H1 (cell line): Measurements from ENCODE around the gene MRPS18C. TPM values are rescaled to one million over a fixed set of nuclear protein-coding genes. Genes with fewer than 3 reads are reported as not detected.

Experiments
- CTCF ChIA-PET: fragments of 300-600 bp; sonication (Branson Sonifier 250); formaldehyde crosslinking; loops from one replicate; lab custom pipeline; 2021; ENCODE audit not compliant: partially characterized antibody; lab: Charles Lee
- POLR2A ChIA-PET: fragments of 300-600 bp; sonication (Branson Sonifier 250); formaldehyde crosslinking; loops from one replicate; lab custom pipeline; 2021; ENCODE audit warnings: inconsistent platforms; ENCODE audit not compliant: partially characterized antibody; lab: Charles Lee
- DNase-seq, 2 experiments: peaks; one replicate each; pipeline versions ENCODE4 v3.0.0 to v3.0.0-alpha.2; 2010 to 2022; ENCODE audit warnings: low spot score in 2 of 2, low read depth in 1 of 2, mixed read lengths in 1 of 2
- FAIRE-seq: peaks from 2 replicates; lab custom pipeline; 2011; peaks lifted over from hg19 to GRCh38; lab: Jason Lieb, UNC
- H2AFZ ChIP-seq: 2 replicates; pipeline ENCODE4 v1.8.1; 2012; ENCODE audit warnings: low read length, inconsistent platforms
- H2AK5ac ChIP-seq: 2 replicates; pipeline ENCODE4 v1.6.1; 2013; ENCODE audit warnings: low read depth, low read length
- H2BK120ac ChIP-seq: replicated peaks from 2 replicates; pipeline ENCODE3; 2013; ENCODE audit warnings: low read depth, low read length, inconsistent platforms
- H2BK12ac ChIP-seq: 2 replicates; pipeline ENCODE4 v1.6.1; 2013; ENCODE audit warnings: low read depth, low read length
- H2BK15ac ChIP-seq: 2 replicates; pipeline ENCODE4 v1.6.1; 2013; ENCODE audit warnings: low read length
- H2BK20ac ChIP-seq: 2 replicates; pipeline ENCODE4 v1.6.1; 2013; ENCODE audit warnings: low read length
- H2BK5ac ChIP-seq: 2 replicates; pipeline ENCODE4 v1.6.1; 2013; ENCODE audit warnings: low read depth, low read length
- H3K14ac ChIP-seq: 2 replicates; pipeline ENCODE4 v1.6.1; 2013; ENCODE audit warnings: inconsistent platforms; ENCODE audit not compliant: insufficient read length
- H3K18ac ChIP-seq: 2 replicates; pipeline ENCODE4 v1.6.1; 2013; ENCODE audit warnings: low read length; ENCODE audit errors: extremely low read depth
- H3K23ac ChIP-seq: 2 replicates; pipeline ENCODE4 v1.6.1; 2013; ENCODE audit warnings: inconsistent platforms; ENCODE audit not compliant: insufficient read length
- H3K23me2 ChIP-seq: 2 replicates; pipeline ENCODE4 v1.6.1; 2013; ENCODE audit warnings: low read depth, low read length
- H3K27ac ChIP-seq: 2 replicates; pipeline ENCODE4 v1.6.1; 2011; ENCODE audit warnings: low read depth, low read length, inconsistent platforms
- H3K27me3 ChIP-seq, 4 experiments: replicated peaks in 1 of 4; 1 replicate in 1 of 4; 2 replicates in 3 of 4; pipeline versions ENCODE4 v1.6.1 to v1.8.1; 2011 to 2013; ENCODE audit warnings: low read length in 3 of 4, mild to moderate bottlenecking in 3 of 4, inconsistent platforms in 2 of 4, mixed read lengths in 2 of 4, moderate library complexity in 1 of 4; ENCODE audit not compliant: control insufficient read depth in 3 of 4, insufficient read depth in 3 of 4; ENCODE audit errors: extremely low read depth in 1 of 4
- H3K36me3 ChIP-seq, 4 experiments: 2 replicates each; pipeline versions ENCODE4 v1.6.1 to v1.8.1; 2011 to 2013; ENCODE audit warnings: mild to moderate bottlenecking in 4 of 4, low read length in 3 of 4, moderate library complexity in 2 of 4, control low read depth in 1 of 4, inconsistent platforms in 1 of 4; ENCODE audit not compliant: insufficient read depth in 4 of 4, control insufficient read depth in 2 of 4
- H3K4ac ChIP-seq: replicated peaks from 2 replicates; pipeline ENCODE3; 2013; ENCODE audit warnings: low read length, low read depth, mixed read lengths, inconsistent platforms; ENCODE audit not compliant: insufficient read length
- H3K4me1 ChIP-seq, 4 experiments: replicated peaks in 1 of 4; 1 replicate in 1 of 4; 2 replicates in 3 of 4; pipeline versions ENCODE4 v1.6.1 to v1.8.1; 2011 to 2013; ENCODE audit warnings: low read length in 3 of 4, inconsistent platforms in 2 of 4, mixed read lengths in 1 of 4; ENCODE audit not compliant: insufficient read depth in 4 of 4, control insufficient read depth in 3 of 4
- H3K4me2 ChIP-seq, 2 experiments: 2 replicates each; pipeline versions ENCODE4 v1.6.1 to v1.8.1; 2011 to 2013; ENCODE audit warnings: low read depth in 2 of 2, low read length in 2 of 2, control low read depth in 1 of 2, inconsistent platforms in 1 of 2, mild to moderate bottlenecking in 1 of 2; ENCODE audit not compliant: insufficient read depth in 1 of 2
- H3K4me3 ChIP-seq, 4 experiments: fragments of 200-600, 300-600 bp in 1 of 4; sonication (generic), shearing (Covaris generic), sonication (Bioruptor Twin) in 1 of 4; 2 replicates each; pipeline versions ENCODE4 v1.5.1 to v1.8.1; 2011 to 2016; ENCODE audit warnings: low read length in 4 of 4, low read depth in 3 of 4, control low read depth in 2 of 4, inconsistent platforms in 2 of 4, mild to moderate bottlenecking in 2 of 4, mixed read lengths in 1 of 4, moderate library complexity in 1 of 4; ENCODE audit not compliant: insufficient read depth in 2 of 4; ENCODE audit errors: extremely low read depth in 1 of 4
- H3K56ac ChIP-seq: replicated peaks from 2 replicates; pipeline ENCODE3; 2013; ENCODE audit warnings: low read depth, mild to moderate bottlenecking, mixed read lengths, low read length, inconsistent platforms; ENCODE audit not compliant: insufficient read length
- H3K79me1 ChIP-seq: 2 replicates; pipeline ENCODE4 v1.6.1; 2013; ENCODE audit warnings: low read depth, low read length, control low read depth
- H3K79me2 ChIP-seq, 2 experiments: 2 replicates each; pipeline versions ENCODE4 v1.6.1 to v1.8.1; 2012 to 2013; ENCODE audit warnings: low read length in 2 of 2, mild to moderate bottlenecking in 2 of 2, inconsistent platforms in 1 of 2; ENCODE audit not compliant: insufficient read depth in 2 of 2, control insufficient read depth in 1 of 2
- H3K9ac ChIP-seq, 4 experiments: replicated peaks in 1 of 4; 1 replicate in 1 of 4; 2 replicates in 3 of 4; pipeline versions ENCODE4 v1.6.1 to v1.8.1; 2011 to 2013; ENCODE audit warnings: low read depth in 3 of 4, low read length in 3 of 4, control low read depth in 2 of 4, mild to moderate bottlenecking in 2 of 4, moderate library complexity in 2 of 4, inconsistent platforms in 1 of 4; ENCODE audit errors: extremely low read depth in 1 of 4
- H3K9me3 ChIP-seq, 2 experiments: 2 replicates each; pipeline versions ENCODE4 v1.6.1 to v1.8.1; 2012 to 2013; ENCODE audit warnings: mild to moderate bottlenecking in 2 of 2, moderate library complexity in 2 of 2, control low read depth in 1 of 2, inconsistent platforms in 1 of 2, low read depth in 1 of 2, low read length in 1 of 2, mixed read lengths in 1 of 2; ENCODE audit not compliant: insufficient read depth in 2 of 2
- H4K20me1 ChIP-seq, 2 experiments: replicated peaks in 1 of 2; 2 replicates each; pipeline versions ENCODE3 to v1.8.1; 2011 to 2013; ENCODE audit warnings: inconsistent platforms in 2 of 2, low read length in 2 of 2, mild to moderate bottlenecking in 1 of 2; ENCODE audit not compliant: insufficient read depth in 2 of 2, control insufficient read depth in 1 of 2
- H4K5ac ChIP-seq: 2 replicates; pipeline ENCODE4 v1.6.1; 2013; ENCODE audit warnings: low read length, low read depth, mixed read lengths, inconsistent platforms; ENCODE audit not compliant: insufficient read length
- H4K8ac ChIP-seq: 2 replicates; pipeline ENCODE4 v1.8.0; 2013; ENCODE audit warnings: mild to moderate bottlenecking, moderate library complexity, low read length, inconsistent platforms; ENCODE audit not compliant: insufficient read depth; ENCODE audit errors: extremely low read depth
- H4K91ac ChIP-seq: replicated peaks from 2 replicates; pipeline ENCODE3; 2013; ENCODE audit warnings: low read length, mixed read lengths, inconsistent platforms; ENCODE audit not compliant: insufficient read length
- ASH2L ChIP-seq: fragments of 200-600, 300-600 bp; sonication (generic); IDR thresholded peaks from one replicate; pipeline ENCODE4 v1.7.1; 2017; ENCODE audit warnings: low read length
- CBX5 ChIP-seq: fragments of 300-800, 300-1000 bp; sonication (generic); IDR thresholded peaks from 2 replicates; pipeline ENCODE4 v1.7.1; 2016; ENCODE audit warnings: antibody characterized with exemption, low read length, low read depth
- MAFK ChIP-seq: IDR thresholded peaks from 2 replicates; pipeline ENCODE4 v1.6.1; 2012; ENCODE audit warnings: low read depth, mild to moderate bottlenecking, improper control_type of control experiment, low read length
- RNF2 ChIP-seq: fragments of 200-900, 300-1000 bp; sonication (generic); IDR thresholded peaks from 2 replicates; pipeline ENCODE4 v1.7.1; 2016; ENCODE audit warnings: borderline replicate concordance, low read depth, mild to moderate bottlenecking, antibody characterized with exemption, low read length; ENCODE audit not compliant: poor library complexity, severe bottlenecking; ENCODE audit errors: missing control alignments
- RXRA ChIP-seq: IDR thresholded peaks from 2 replicates; pipeline ENCODE4 v1.6.1; 2011; ENCODE audit warnings: low read depth, mild to moderate bottlenecking, low read length, moderate library complexity; ENCODE audit not compliant: insufficient read depth
- SAP30 ChIP-seq: fragments of 300-600 bp; sonication (generic); IDR thresholded peaks from 2 replicates; pipeline ENCODE4 v1.7.1; 2012; ENCODE audit warnings: low read length, moderate library complexity, mild to moderate bottlenecking, inconsistent platforms; ENCODE audit not compliant: insufficient read depth, insufficient replicate concordance
- SIN3A ChIP-seq, 2 experiments: IDR thresholded peaks in 1 of 2; conservative IDR thresholded peaks in 1 of 2; 2 replicates each; pipeline ENCODE4 v1.6.1; 2011 to 2012; ENCODE audit warnings: low read length in 2 of 2, improper control_type of control experiment in 1 of 2, low read depth in 1 of 2, mild to moderate bottlenecking in 1 of 2
- SP1 ChIP-seq: IDR thresholded peaks from 2 replicates; pipeline ENCODE4 v1.6.1; 2011; ENCODE audit warnings: low read depth, low read length
- SUZ12 ChIP-seq: fragments of 200-600 bp; sonication (generic); IDR thresholded peaks from 2 replicates; pipeline ENCODE4 v1.6.1; 2012; ENCODE audit warnings: mild to moderate bottlenecking, inconsistent platforms, low read length, moderate library complexity, mixed read lengths
- YY1 ChIP-seq: IDR thresholded peaks from 2 replicates; pipeline ENCODE4 v1.6.1; 2011; ENCODE audit warnings: low read depth, mild to moderate bottlenecking, low read length
- WGBS, 2 experiments: shearing (Covaris generic) in 1 of 2; methylation state at CpG; one replicate each; pipeline versions ENCODE4 v1.1.6 to v1.1.7; 2013 to 2015; ENCODE audit warnings: low lambda C conversion rate in 2 of 2, mixed read lengths in 2 of 2, inconsistent platforms in 1 of 2, low coverage in 1 of 2, missing lambda C conversion rate in 1 of 2; ENCODE audit not compliant: insufficient replicate concordance in 2 of 2, insufficient coverage in 1 of 2, insufficient read length in 1 of 2; ENCODE audit errors: extremely low coverage in 1 of 2, missing lambda C conversion rate in 1 of 2; 5-methylcytosine and 5-hydroxymethylcytosine counted together
- polyA plus RNA-seq, 7 experiments: library from polyadenylated mRNA; depleted of rRNA in 3 of 7; stranded (reverse) in 5 of 7; unstranded in 2 of 7; fragments of >200 nt in 5 of 7; fragments of 200-250 nt in 2 of 7; gene quantifications; 1 replicate in 5 of 7; 2 replicates in 1 of 7; 4 replicates in 1 of 7; pipeline versions ENCODE4 v1.2.1 to v1.2.3, GENCODE V29; 2011 to 2013; ENCODE audit warnings: missing spikeins in 2 of 7, mixed read lengths in 2 of 7
- total RNA-seq: library from RNA; stranded (reverse); fragmentation: NEBNext Ultra II Directional; extraction: Animal tissue kit (Norgen Biotek cat#: 25700); gene quantifications from 2 replicates; pipeline ENCODE4 v1.2.1, GENCODE V29; 2021
- TF ChIP-seq, protein P1 (sequence below), 3 experiments: IDR thresholded peaks; 1 replicate in 2 of 3; 2 replicates in 1 of 3; pipeline versions ENCODE4 v1.5.1 to v1.6.1; 2011; ENCODE audit warnings: low read length in 3 of 3, mild to moderate bottlenecking in 3 of 3, inconsistent platforms in 2 of 3, low read depth in 1 of 3, moderate library complexity in 1 of 3; ENCODE audit not compliant: insufficient read depth in 1 of 3; ENCODE audit errors: control extremely low read depth in 1 of 3

MRPS18C gene
- total and polyA plus RNA-seq, 2 of the 8 experiments (the other 6 are each of a cell fraction or from before 2014, with no cell fraction given): 22.6 to 50.3 TPM

GRCh38 chr4:83498187-83498586 lies 42.3 kb downstream of the MRPS18C start:
- POLR2A ChIA-PET: no interaction called here
- no peaks in the 10 kb centered on the region for H3K4me1 ChIP-seq
- H3K27me3 ChIP-seq: no peaks in the 10 kb centered on the region
- no peak overlapping the region for H4K91ac ChIP-seq
- H3K23ac ChIP-seq: no peak overlapping the region
- H3K9me3 ChIP-seq: no peaks in the 10 kb centered on the region
- H3K23me2 ChIP-seq: no peaks in the 10 kb centered on the region; the same call in 1 of the 2 replicates
- H3K18ac ChIP-seq: no peak overlapping the region
- H2AFZ ChIP-seq: no peak overlapping the region
- H3K79me2 ChIP-seq: no peaks in the 10 kb centered on the region
- H2BK15ac ChIP-seq: no peak overlapping the region
- no peak overlapping the region for H4K8ac ChIP-seq
- H2BK20ac ChIP-seq: no peak overlapping the region
- no peak overlapping the region for H4K5ac ChIP-seq
- no peak for FAIRE-seq
- no peak overlapping the region for H3K4me2 ChIP-seq
- 93% methylated on average over 1 of the region's 1 CpG; no CpG with 5 or more reads in 1 of the 2 experiments for WGBS, 2 experiments
- no peak overlapping the region for H2BK12ac ChIP-seq
- H3K4ac ChIP-seq: no peak overlapping the region
- no peaks in the 10 kb centered on the region for H3K36me3 ChIP-seq
- no peak overlapping the region for H3K14ac ChIP-seq
- no peaks in the 10 kb centered on the region for H4K20me1 ChIP-seq
- H3K79me1 ChIP-seq: no peaks in the 10 kb centered on the region
- H2BK5ac ChIP-seq: no peak overlapping the region
- CTCF ChIA-PET: interaction anchor here (0.6 to 4.4 kb wide), 6 partner anchors 11 to 165 kb away, joined by 3 to 34 read pairs (median 4); no protein-coding TSS in a partner anchor
- no peak overlapping the region for H2BK120ac ChIP-seq
- H3K27ac ChIP-seq: no peak overlapping the region
- no peak overlapping the region for H3K4me3 ChIP-seq
- no peak for DNase-seq
- no peak overlapping the region for H3K9ac ChIP-seq
- H3K56ac ChIP-seq: no peak overlapping the region
- no peak overlapping the region for H2AK5ac ChIP-seq
- TF ChIP-seq SAP30 (no peak), CBX5 (no peak), ASH2L (no peak), SUZ12 (no peak), RXRA (no peak), YY1 (no peak), MAFK (no peak), RNF2 (no peak), SIN3A (conservative IDR thresholded peaks at IDR 0.05 in 1 of 2, IDR thresholded peaks at IDR 0.05 in 1 of 2; ENCODE audit: low read depth in 1 of 2, low read length in 2 of 2) (no peak), SP1 (no peak)
- TF ChIP-seq, protein P1, sequence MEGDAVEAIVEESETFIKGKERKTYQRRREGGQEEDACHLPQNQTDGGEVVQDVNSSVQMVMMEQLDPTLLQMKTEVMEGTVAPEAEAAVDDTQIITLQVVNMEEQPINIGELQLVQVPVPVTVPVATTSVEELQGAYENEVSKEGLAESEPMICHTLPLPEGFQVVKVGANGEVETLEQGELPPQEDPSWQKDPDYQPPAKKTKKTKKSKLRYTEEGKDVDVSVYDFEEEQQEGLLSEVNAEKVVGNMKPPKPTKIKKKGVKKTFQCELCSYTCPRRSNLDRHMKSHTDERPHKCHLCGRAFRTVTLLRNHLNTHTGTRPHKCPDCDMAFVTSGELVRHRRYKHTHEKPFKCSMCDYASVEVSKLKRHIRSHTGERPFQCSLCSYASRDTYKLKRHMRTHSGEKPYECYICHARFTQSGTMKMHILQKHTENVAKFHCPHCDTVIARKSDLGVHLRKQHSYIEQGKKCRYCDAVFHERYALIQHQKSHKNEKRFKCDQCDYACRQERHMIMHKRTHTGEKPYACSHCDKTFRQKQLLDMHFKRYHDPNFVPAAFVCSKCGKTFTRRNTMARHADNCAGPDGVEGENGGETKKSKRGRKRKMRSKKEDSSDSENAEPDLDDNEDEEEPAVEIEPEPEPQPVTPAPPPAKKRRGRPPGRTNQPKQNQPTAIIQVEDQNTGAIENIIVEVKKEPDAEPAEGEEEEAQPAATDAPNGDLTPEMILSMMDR (IDR thresholded peaks at IDR 0.05; ENCODE audit: control extremely low read depth in 1 of 3, insufficient read depth in 1 of 3, low read depth in 1 of 3, low read length in 3 of 3): no peak
